DOHH2 (cell line): ENCODE data around the gene TUBGCP4.

Source experiments
- H3F3A ChIP-seq: fragments of 200-600 bp; sonication (generic), shearing (Covaris generic); 2 replicates; pipeline ENCODE4 v1.6.0; 2016; ENCODE audit warnings: antibody characterized with exemption, mild to moderate bottlenecking; ENCODE audit not compliant: control insufficient read depth, insufficient read depth
- H3K27ac ChIP-seq: fragments of 200-600 bp; sonication (generic); 2 replicates; pipeline ENCODE4 v1.5.1; 2014; ENCODE audit warnings: low read depth, mild to moderate bottlenecking, low read length, moderate library complexity
- H3K27me3 ChIP-seq: fragments of 200-600 bp; sonication (generic); 2 replicates; pipeline ENCODE4 v1.6.1; 2014; ENCODE audit warnings: mild to moderate bottlenecking, low read length, mixed read lengths; ENCODE audit not compliant: control insufficient read depth
- H3K36me3 ChIP-seq: fragments of 200-600 bp; sonication (generic); 2 replicates; pipeline ENCODE4 v1.6.1; 2014; ENCODE audit warnings: mild to moderate bottlenecking, low read length, moderate library complexity, mixed read lengths; ENCODE audit not compliant: control insufficient read depth
- H3K4me1 ChIP-seq: fragments of 200-600 bp; sonication (generic); 2 replicates; pipeline ENCODE4 v1.6.1; 2014; ENCODE audit warnings: mild to moderate bottlenecking, low read length, mixed read lengths; ENCODE audit not compliant: control insufficient read depth
- H3K4me2 ChIP-seq: fragments of 200-600 bp; sonication (generic); 2 replicates; pipeline ENCODE4 v1.6.0; 2014; ENCODE audit warnings: mild to moderate bottlenecking, low read length, moderate library complexity
- H3K4me3 ChIP-seq: fragments of 200-600 bp; sonication (generic); 2 replicates; pipeline ENCODE4 v1.5.1; 2014; ENCODE audit warnings: mild to moderate bottlenecking, low read length, mixed read lengths
- H3K79me2 ChIP-seq: fragments of 200-600 bp; sonication (generic); 2 replicates; pipeline ENCODE4 v1.6.1; 2014; ENCODE audit warnings: mild to moderate bottlenecking, low read length, mixed read lengths; ENCODE audit not compliant: control insufficient read depth
- H3K9me2 ChIP-seq: fragments of 200-600 bp; sonication (generic); replicated peaks from 2 replicates; pipeline ENCODE4 v1.6.1; 2014; ENCODE audit warnings: mild to moderate bottlenecking, low read length, mixed read lengths; ENCODE audit not compliant: control insufficient read depth
- H3K9me3 ChIP-seq: fragments of 200-600 bp; sonication (generic); 2 replicates; pipeline ENCODE4 v1.6.1; 2014; ENCODE audit warnings: antibody characterized with exemption, low read length, mixed read lengths; ENCODE audit not compliant: control insufficient read depth, insufficient read depth
- H4K20me1 ChIP-seq: fragments of 200-600 bp; sonication (generic); 2 replicates; pipeline ENCODE4 v1.6.0; 2014; ENCODE audit warnings: low read depth, mild to moderate bottlenecking, antibody characterized with exemption, low read length, moderate library complexity; ENCODE audit not compliant: control insufficient read depth, insufficient read depth
- EZH2phosphoT487 ChIP-seq: fragments of 200-600 bp; sonication (generic); IDR thresholded peaks from 2 replicates; pipeline ENCODE4 v1.6.1; 2017; ENCODE audit warnings: borderline replicate concordance, mild to moderate bottlenecking, antibody characterized with exemption, low read length, moderate library complexity, mixed read lengths
- TF ChIP-seq, protein P1 (sequence below): fragments of 200-600 bp; sonication (generic); IDR thresholded peaks from one replicate; pipeline ENCODE4 v1.5.1; 2014; ENCODE audit warnings: antibody characterized with exemption, mild to moderate bottlenecking, low read depth, low read length; ENCODE audit not compliant: poor library complexity, severe bottlenecking

The TUBGCP4 gene

DNA sequence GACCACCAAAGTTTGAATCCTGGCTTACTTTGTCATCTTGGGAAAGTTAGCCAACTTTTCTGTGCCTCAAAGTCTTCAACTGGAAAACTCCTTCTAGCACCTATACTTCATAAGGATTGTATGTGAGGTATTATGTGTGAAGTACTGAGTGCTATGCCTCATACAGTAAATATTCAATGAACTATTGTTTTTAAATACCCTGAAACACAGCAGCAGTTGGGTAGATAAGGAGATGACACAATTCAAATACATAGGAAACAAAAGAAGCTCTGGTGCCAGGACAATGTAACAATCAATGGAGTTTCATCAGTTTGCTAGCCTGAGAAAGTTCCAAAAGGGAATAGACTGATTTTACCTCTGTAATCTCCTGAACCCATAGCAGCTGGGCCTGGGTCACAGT is 43.3 kb downstream of the TUBGCP4 start:
- H3K27ac ChIP-seq: no peak overlapping the region
- peaks cover 47% of the 10 kb centered on the region for H3K36me3 ChIP-seq
- H3K4me3 ChIP-seq: no peak overlapping the region
- no peaks in the 10 kb centered on the region for H3K27me3 ChIP-seq
- H3K4me1 ChIP-seq: no peaks in the 10 kb centered on the region
- no peaks in the 10 kb centered on the region for H3K9me2 ChIP-seq
- H3K79me2 ChIP-seq: no peaks in the 10 kb centered on the region
- no peaks in the 10 kb centered on the region for H3K9me3 ChIP-seq
- H3K4me2 ChIP-seq: no peak overlapping the region
- TF ChIP-seq EZH2phosphoT487: no peak
- TF ChIP-seq, protein P1, sequence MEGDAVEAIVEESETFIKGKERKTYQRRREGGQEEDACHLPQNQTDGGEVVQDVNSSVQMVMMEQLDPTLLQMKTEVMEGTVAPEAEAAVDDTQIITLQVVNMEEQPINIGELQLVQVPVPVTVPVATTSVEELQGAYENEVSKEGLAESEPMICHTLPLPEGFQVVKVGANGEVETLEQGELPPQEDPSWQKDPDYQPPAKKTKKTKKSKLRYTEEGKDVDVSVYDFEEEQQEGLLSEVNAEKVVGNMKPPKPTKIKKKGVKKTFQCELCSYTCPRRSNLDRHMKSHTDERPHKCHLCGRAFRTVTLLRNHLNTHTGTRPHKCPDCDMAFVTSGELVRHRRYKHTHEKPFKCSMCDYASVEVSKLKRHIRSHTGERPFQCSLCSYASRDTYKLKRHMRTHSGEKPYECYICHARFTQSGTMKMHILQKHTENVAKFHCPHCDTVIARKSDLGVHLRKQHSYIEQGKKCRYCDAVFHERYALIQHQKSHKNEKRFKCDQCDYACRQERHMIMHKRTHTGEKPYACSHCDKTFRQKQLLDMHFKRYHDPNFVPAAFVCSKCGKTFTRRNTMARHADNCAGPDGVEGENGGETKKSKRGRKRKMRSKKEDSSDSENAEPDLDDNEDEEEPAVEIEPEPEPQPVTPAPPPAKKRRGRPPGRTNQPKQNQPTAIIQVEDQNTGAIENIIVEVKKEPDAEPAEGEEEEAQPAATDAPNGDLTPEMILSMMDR: no peak
- H3F3A ChIP-seq: peaks cover 9% of the 10 kb centered on the region
- no peaks in the 10 kb centered on the region for H4K20me1 ChIP-seq

DNA sequence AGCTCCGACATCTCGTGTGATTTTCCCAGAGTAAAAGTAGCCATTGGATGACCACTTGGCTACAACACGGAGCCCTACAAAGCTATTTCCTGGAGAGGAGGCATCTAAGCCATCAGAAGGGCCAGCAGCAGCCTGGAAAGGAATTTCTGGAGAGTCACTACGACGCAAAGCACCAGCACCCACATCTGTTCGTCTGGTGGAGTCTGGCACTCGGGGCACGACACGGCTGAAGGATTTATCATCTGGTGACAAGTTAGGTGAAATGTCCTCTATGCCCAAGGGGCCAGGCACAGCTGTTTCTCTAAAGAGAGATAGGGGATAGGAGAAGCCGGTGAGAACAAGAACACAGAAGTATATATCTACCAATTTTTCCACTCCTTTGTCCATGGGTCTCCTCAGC is 49.5 kb downstream of the TUBGCP4 start:
- no peaks in the 10 kb centered on the region for H3F3A ChIP-seq
- H3K27ac ChIP-seq: no peak overlapping the region
- no peaks in the 10 kb centered on the region for H4K20me1 ChIP-seq
- no peak overlapping the region for H3K4me3 ChIP-seq
- no peaks in the 10 kb centered on the region for H3K79me2 ChIP-seq
- H3K27me3 ChIP-seq: no peaks in the 10 kb centered on the region
- no peak for TF ChIP-seq EZH2phosphoT487
- TF ChIP-seq, protein P1: no peak
- peaks cover 41% of the 10 kb centered on the region for H3K36me3 ChIP-seq
- no peak overlapping the region for H3K4me2 ChIP-seq
- no peaks in the 10 kb centered on the region for H3K9me3 ChIP-seq
- H3K4me1 ChIP-seq: no peaks in the 10 kb centered on the region
- H3K9me2 ChIP-seq: no peaks in the 10 kb centered on the region

DNA sequence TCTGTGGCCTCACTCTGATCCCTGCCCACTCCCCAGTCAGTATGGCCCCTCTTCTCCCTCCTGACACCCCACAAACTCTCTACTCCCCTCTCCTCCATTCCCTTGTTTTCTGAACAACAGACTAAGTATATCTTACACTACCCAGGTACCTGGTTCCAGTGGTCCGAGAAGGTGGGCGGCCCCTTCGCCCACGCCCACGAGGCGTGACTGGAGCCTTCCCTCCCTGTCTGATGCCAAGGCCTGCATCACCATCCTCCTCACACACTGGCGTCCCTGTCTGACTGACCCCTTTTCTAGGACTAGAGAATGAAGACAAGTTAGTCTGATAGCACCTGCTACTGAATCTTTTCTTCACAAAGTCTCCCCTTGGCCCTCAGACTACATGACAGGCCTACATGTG is 50.0 kb downstream of the TUBGCP4 start:
- no peak overlapping the region for H3K4me2 ChIP-seq
- no peaks in the 10 kb centered on the region for H3K9me3 ChIP-seq

More for the DNA sequence above, 50.0 kb downstream of the TUBGCP4 start:
- H3K27ac ChIP-seq: no peak overlapping the region
- H3F3A ChIP-seq: no peaks in the 10 kb centered on the region
- H3K4me3 ChIP-seq: no peak overlapping the region
- peaks cover 36% of the 10 kb centered on the region for H3K36me3 ChIP-seq
- H3K9me2 ChIP-seq: no peaks in the 10 kb centered on the region
- no peaks in the 10 kb centered on the region for H3K27me3 ChIP-seq
- no peak for TF ChIP-seq EZH2phosphoT487
- TF ChIP-seq, protein P1: no peak
- H3K4me1 ChIP-seq: no peaks in the 10 kb centered on the region
- H3K79me2 ChIP-seq: no peaks in the 10 kb centered on the region
- H4K20me1 ChIP-seq: no peaks in the 10 kb centered on the region
